HG03280 (cell line): ENCODE data around the gene HEPN1.

Source experiments
- ATAC-seq: cut with Tn5 transposase; IDR thresholded peaks from one replicate; pipeline ENCODE4 v1.9.1; 2021; ENCODE audit warnings: mild to moderate bottlenecking, moderate library complexity; ENCODE audit not compliant: unreplicated experiment

The HEPN1 gene

GRCh38 chr11:124899383-124900145 is 19.5 kb upstream of the HEPN1 start:
- no peak for ATAC-seq

DNA sequence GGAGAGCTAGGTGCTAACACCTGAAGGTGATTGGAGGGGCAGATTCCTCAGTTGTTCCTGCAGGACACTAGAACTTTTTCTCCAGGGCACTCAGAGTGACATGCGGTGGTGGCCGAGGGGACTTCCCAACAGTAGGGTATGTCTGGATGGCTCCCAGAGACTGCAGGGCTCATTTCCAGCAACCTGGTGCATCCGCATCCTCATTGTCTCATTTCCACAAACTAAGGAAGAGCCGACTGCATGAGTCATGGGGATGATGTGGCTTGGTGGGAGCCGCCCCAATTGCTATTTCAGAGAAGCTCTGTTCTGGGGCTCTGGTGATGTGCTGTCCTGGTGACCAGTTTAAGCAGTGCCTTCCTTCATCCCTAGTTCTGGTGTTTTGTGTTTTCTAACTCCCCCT is 18.6 kb upstream of the HEPN1 start:
- ATAC-seq, result no peak

GRCh38 chr11:124902616-124903015 is 16.4 kb upstream of the HEPN1 start:
- ATAC-seq, result no peak

GRCh38 chr11:124915541-124916369 is 3.3 kb upstream of the HEPN1 start:
- ATAC-seq, result no peak

DNA sequence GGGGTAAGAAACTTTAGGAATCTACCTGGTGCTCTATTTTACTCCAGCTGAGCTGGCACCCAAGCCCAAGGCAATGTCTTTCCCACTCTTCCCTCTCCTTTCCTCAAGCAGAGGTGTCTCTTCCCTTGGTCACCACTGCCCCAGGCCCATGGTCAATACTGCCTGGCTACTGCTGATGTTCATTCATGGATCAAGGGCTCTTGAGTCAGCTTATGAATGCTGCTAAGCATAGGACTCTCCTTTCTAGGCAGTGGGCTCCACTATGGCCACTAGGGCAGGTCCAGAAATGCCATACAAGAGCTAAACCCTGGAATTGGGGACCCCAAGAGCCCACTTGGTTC is 2.7 kb upstream of the HEPN1 start:
- no peak for ATAC-seq

DNA sequence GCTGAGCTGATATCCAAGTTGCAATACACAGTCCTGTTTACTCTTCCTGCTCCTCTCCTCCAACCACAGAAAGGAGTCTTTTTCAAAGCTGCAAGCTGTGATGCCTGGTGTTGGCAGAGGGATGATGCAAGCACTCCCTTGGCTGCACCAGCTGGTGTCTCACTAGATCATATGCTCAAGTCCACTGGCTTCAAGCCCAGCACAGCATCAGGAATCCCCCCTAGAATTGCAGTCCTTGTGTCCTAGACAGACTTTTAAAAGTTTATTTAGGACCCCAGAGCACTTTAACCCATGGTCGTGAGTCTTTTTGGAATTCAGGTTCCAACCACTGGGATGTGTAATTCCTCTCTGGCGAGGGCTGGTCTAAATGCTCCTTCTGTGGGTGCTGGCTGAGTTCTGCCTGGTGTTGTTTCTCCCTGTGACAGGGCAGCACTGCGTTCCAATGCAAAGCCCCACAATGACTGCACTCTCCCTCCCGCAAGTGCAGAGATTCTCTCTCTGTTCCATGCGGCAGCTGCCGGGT is 1.9 kb upstream of the HEPN1 start:
- no peak for ATAC-seq

DNA sequence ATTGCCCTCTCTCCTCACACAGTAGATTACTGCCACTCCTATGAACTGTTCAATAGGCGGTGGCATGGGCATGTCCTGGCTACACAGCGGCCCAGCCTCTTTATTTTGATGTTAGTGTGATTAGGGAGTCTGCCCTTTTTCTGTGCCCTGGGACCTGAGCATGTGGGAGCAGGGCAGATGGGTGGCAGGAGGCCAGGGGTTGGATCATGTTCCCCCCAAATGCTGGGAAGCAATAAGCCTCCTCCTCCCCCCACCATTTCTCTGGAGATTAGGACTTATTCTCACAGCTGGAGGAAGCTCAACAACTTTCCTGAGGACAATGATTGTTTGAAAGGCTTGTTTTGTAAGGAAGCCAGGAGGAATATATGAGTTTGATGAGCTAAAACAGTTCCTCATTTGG is 848 bp downstream of the HEPN1 start:
- ATAC-seq, result no peak

DNA sequence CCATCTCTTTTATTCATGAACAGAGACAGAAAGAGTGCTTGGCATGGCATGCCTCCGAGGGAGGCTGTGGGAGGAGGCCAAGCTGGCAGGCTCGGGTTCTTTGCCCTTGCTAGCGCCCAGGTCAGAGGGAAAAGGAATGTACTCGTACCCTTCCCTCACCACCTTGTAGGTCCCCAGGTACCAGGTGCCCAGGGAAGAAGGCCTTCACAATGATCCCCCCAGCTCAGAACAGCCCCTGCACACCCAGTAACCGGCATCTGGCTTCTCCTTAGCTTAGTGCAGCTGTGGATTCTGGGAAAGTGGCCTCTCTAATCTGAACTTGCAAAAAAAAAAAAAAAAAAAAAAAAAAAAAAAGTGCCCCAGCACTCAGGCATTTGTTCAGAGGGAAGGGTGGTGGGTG is 1.3 kb downstream of the HEPN1 start:
- ATAC-seq, result no peak

GRCh38 chr11:124920870-124921609 is 2.0 kb downstream of the HEPN1 start:
- ATAC-seq, result peak; percentile 48

GRCh38 chr11:124922831-124923230 is 3.8 kb downstream of the HEPN1 start:
- no peak for ATAC-seq

- ATAC-seq, result no peak
These were observed 4.2 kb downstream of the HEPN1 start for GRCh38 chr11:124923296-124923695.

GRCh38 chr11:124928942-124929665 is 10.1 kb downstream of the HEPN1 start:
- no peak for ATAC-seq

- peak; percentile 83 for ATAC-seq
These were observed 11.7 kb downstream of the HEPN1 start for GRCh38 chr11:124930799-124931198.

DNA sequence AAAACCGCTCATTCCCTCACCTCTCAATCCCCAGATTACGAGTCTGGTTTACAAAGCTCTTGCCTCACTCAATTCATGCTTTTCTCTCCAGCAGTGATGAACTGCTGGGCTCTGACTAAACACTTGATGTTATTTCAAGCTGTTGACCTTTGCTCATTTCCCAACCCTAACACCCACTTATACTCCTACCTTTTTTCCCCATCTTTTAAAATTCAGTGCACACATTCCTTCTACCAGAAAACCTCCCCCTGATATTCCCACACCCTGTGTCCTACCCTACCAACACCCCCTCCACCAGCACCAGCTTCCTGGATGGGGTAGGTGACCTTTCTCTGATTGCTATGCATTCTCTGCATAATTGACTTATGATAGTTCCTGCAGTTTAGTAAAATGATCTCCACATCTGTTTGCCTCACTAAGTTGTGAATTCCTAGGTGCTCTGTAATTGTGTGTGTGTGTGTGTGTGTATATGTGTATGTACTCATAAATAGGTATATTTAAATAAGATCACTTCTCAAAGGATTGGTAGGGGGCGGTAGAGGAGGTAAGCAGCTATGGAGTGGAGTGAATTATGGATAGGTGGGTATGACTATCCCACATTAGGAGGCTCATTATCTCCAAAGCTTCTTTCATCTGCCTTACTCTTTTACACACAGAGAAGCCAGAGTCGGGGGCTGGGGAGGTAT is 16.0 kb downstream of the HEPN1 start:
- no peak for ATAC-seq

- no peak for ATAC-seq
These were observed 16.8 kb downstream of the HEPN1 start, which contains the start of gene HEPACAM for GRCh38 chr11:124935548-124936514. Gene HEPACAM, minus strand, starts transcription at chr11:124936047. Its CDS starts 41 bp downstream, at chr11:124936006.

- ATAC-seq, result no peak
These were observed 18.4 kb downstream of the HEPN1 start for GRCh38 chr11:124937336-124937935.

- no peak for ATAC-seq
These were observed 19.2 kb downstream of the HEPN1 start for GRCh38 chr11:124938206-124938765.

GRCh38 chr11:124938970-124939369 is 19.9 kb downstream of the HEPN1 start:
- ATAC-seq, result no peak
